OCI-LY7 (cell line): ENCODE results near the gene COL18A1. TPM values are rescaled to one million over a fixed set of nuclear protein-coding genes. Genes with fewer than 3 reads are reported as not detected.

ENCODE experiments used
- BruUV-seq: library from RNA; stranded (reverse); fragments of 400-500 nt; replicated peaks from 2 replicates; lab custom pipeline; 2021; lab: Mats Ljungman, UMichigan
- CTCF ChIA-PET: fragments of 300-600 bp; sonication (Branson Sonifier 250); formaldehyde crosslinking; loops from one replicate; lab custom pipeline; 2022; ENCODE audit warnings: antibody characterized with exemption; ENCODE audit not compliant: unreplicated experiment; lab: Charles Lee
- POLR2A ChIA-PET: fragments of 300-600 bp; sonication (Branson Sonifier 250); formaldehyde crosslinking; loops from one replicate; lab custom pipeline; 2022; ENCODE audit warnings: antibody characterized with exemption; lab: Charles Lee
- DNase-seq: peaks from one replicate; pipeline ENCODE4 v3.0.0-alpha.2; 2015; ENCODE audit warnings: low spot score
- H2AFZ ChIP-seq: fragments of 200-600 bp; sonication (generic), shearing (Covaris generic); 2 replicates; pipeline ENCODE4 v1.6.1; 2014; ENCODE audit warnings: mild to moderate bottlenecking, antibody characterized with exemption, low read length, moderate library complexity
- H3K27ac ChIP-seq: fragments of 200-600 bp; sonication (generic); 2 replicates; pipeline ENCODE4 v1.5.1; 2014; ENCODE audit warnings: mixed run types, low read depth, mild to moderate bottlenecking, moderate library complexity, low read length, inconsistent platforms; ENCODE audit not compliant: poor library complexity, severe bottlenecking
- H3K36me3 ChIP-seq: fragments of 200-600 bp; sonication (generic); 2 replicates; pipeline ENCODE4 v1.6.1; 2014; ENCODE audit warnings: mild to moderate bottlenecking, antibody characterized with exemption, low read length, moderate library complexity, mixed read lengths; ENCODE audit not compliant: insufficient read depth
- H3K4me1 ChIP-seq: fragments of 200-600 bp; sonication (generic); 2 replicates; pipeline ENCODE4 v1.5.1; 2014; ENCODE audit warnings: mild to moderate bottlenecking, low read length; ENCODE audit not compliant: insufficient read depth, poor library complexity, severe bottlenecking
- H3K4me2 ChIP-seq: fragments of 200-600 bp; sonication (generic); 2 replicates; pipeline ENCODE4 v1.6.1; 2014; ENCODE audit warnings: mild to moderate bottlenecking, low read length
- H3K4me3 ChIP-seq: fragments of 200-600 bp; sonication (generic); 2 replicates; pipeline ENCODE4 v1.5.1; 2014; ENCODE audit warnings: mild to moderate bottlenecking, low read depth, low read length; ENCODE audit not compliant: poor library complexity, severe bottlenecking
- H3K79me2 ChIP-seq: fragments of 200-600 bp; sonication (generic); 2 replicates; pipeline ENCODE4 v1.6.1; 2016; ENCODE audit warnings: low read depth, mild to moderate bottlenecking, low read length, moderate library complexity, mixed read lengths; ENCODE audit not compliant: insufficient read depth
- H3K9me2 ChIP-seq: fragments of 200-600 bp; sonication (generic); 2 replicates; pipeline ENCODE4 v1.6.1; 2016; ENCODE audit warnings: mild to moderate bottlenecking, low read length, mixed read lengths; ENCODE audit not compliant: insufficient read depth
- H3K9me3 ChIP-seq: fragments of 200-600 bp; sonication (generic); 2 replicates; pipeline ENCODE4 v1.6.1; 2014; ENCODE audit warnings: mild to moderate bottlenecking, mixed run types, low read length, mixed read lengths
- H4K20me1 ChIP-seq: fragments of 200-600 bp; sonication (generic); 2 replicates; pipeline ENCODE4 v1.6.1; 2014; ENCODE audit warnings: mild to moderate bottlenecking, antibody characterized with exemption, low read length, moderate library complexity, mixed read lengths; ENCODE audit not compliant: insufficient read depth
- EZH2phosphoT487 ChIP-seq: fragments of 200-600 bp; sonication (generic); IDR thresholded peaks from 2 replicates; pipeline ENCODE4 v1.6.1; 2018; ENCODE audit warnings: low read depth, borderline replicate concordance, mild to moderate bottlenecking, mixed run types, antibody characterized with exemption, low read length, moderate library complexity, mixed read lengths
- intact Hi-C: fragments of 100-400 bp; cut with micrococcal nuclease; formaldehyde crosslinking; loops from one replicate; pipeline ENCODE4 v1.10.0; 2022; ENCODE audit not compliant: unreplicated experiment
- total RNA-seq, 2 experiments: library from RNA; depleted of rRNA in 1 of 2; stranded (reverse); fragments of >200 nt in 1 of 2; shearing (Covaris generic) in 1 of 2; gene quantifications; 2 replicates each; pipeline ENCODE4 v1.2.3, GENCODE V29; 2014 to 2022
- TF ChIP-seq, protein P1 (sequence below): fragments of 200-600 bp; sonication (generic); conservative IDR thresholded peaks from 2 replicates; pipeline ENCODE4 v1.5.1; 2014; ENCODE audit warnings: mild to moderate bottlenecking, antibody characterized with exemption, low read length, moderate library complexity, mixed read lengths

The COL18A1 gene
- total RNA-seq, 2 experiments from 2014 or later: 0.23 to 7.4 TPM

DNA sequence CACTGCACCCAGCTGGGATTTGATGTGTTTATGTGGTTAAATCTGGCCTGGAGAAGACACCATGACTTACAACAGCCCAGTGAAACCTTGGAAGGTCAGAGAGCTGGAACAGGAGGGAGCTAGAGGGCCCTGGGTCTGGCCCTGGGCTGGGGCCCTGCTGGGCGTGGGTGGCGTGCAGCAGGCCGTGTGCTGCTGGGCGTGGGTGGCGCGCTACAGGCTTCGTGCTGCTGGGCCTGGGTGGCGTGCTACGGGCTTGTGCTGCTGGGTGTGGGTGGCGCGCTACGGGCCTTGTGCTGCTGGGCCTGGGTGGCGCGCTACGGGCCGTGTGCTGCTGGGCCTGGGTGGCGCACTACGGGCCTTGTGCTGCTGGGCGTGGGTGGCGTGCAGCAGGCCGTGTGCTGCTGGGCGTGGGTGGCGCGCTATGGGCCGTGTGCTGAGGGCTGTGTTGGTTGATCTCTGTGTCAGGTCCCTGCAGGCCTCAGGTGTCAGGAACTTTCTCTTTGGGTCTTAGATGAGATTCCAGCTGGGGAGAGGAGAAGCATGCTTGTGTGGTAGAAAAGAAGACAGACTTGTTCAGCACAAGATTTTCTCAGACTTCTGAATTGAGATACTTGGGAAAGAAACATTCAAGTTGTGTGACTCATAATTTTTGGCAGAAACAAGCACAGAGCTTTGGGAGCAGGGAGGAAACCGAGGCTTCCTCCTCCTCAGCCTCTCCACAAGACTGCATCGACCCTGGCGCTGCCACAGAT, 66.0 kb downstream of the COL18A1 start:
- no peak for DNase-seq
- H3K9me2 ChIP-seq: no peaks in the 10 kb centered on the region
- H3K79me2 ChIP-seq: no peaks in the 10 kb centered on the region
- ChIA-PET POLR2A (no interaction called here), CTCF (no interaction called here)
- H4K20me1 ChIP-seq: no peaks in the 10 kb centered on the region
- H3K27ac ChIP-seq: no peak overlapping the region
- TF ChIP-seq, protein P1, sequence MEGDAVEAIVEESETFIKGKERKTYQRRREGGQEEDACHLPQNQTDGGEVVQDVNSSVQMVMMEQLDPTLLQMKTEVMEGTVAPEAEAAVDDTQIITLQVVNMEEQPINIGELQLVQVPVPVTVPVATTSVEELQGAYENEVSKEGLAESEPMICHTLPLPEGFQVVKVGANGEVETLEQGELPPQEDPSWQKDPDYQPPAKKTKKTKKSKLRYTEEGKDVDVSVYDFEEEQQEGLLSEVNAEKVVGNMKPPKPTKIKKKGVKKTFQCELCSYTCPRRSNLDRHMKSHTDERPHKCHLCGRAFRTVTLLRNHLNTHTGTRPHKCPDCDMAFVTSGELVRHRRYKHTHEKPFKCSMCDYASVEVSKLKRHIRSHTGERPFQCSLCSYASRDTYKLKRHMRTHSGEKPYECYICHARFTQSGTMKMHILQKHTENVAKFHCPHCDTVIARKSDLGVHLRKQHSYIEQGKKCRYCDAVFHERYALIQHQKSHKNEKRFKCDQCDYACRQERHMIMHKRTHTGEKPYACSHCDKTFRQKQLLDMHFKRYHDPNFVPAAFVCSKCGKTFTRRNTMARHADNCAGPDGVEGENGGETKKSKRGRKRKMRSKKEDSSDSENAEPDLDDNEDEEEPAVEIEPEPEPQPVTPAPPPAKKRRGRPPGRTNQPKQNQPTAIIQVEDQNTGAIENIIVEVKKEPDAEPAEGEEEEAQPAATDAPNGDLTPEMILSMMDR: no peak
- TF ChIP-seq EZH2phosphoT487: no peak
- H3K9me3 ChIP-seq: no peaks in the 10 kb centered on the region
- no TSS peak for BruUV-seq
- no peaks in the 10 kb centered on the region for H3K36me3 ChIP-seq
- no peak overlapping the region for H3K4me2 ChIP-seq
- no peak overlapping the region for H2AFZ ChIP-seq
- intact Hi-C loops: no loop called here
- no peak overlapping the region for H3K4me3 ChIP-seq
- no peaks in the 10 kb centered on the region for H3K4me1 ChIP-seq

DNA sequence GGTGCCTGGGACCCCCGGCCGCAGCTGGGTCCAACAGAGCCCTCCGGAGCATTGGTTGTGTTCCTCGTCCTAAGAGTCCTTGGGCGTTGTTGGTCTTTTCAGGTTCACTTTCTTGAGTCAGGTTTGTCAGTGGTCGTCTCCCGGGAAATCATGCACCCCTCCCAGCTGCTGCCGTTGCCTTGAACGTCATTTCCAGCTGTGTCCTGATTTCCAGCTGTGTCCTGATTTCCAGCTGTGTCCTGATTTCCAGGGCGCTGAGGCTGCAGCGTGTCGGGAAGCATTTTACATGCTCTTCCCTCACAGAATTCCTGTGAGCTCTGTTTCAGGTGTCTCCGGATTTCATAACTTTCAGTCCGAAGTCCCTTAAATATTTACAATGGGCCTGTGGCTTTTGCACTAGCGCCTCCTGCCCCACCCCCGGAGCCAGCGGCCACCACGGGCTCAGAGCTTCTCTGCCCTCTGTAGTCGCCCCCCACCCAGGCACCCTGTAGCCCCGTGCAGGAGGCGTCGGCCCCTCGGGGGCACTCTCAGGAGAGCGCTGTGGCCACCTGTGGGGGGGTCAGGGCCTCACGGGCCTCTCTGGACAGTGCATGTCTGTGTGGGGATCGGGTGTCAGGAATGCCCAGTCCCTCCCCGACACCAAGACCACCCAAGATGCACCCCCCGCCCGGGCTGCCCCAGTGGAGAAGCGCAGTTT, 66.7 kb downstream of the COL18A1 start:
- no peaks in the 10 kb centered on the region for H3K36me3 ChIP-seq
- no peak overlapping the region for H2AFZ ChIP-seq
- no peak overlapping the region for H3K27ac ChIP-seq
- no peak overlapping the region for H3K4me3 ChIP-seq
- no peaks in the 10 kb centered on the region for H3K79me2 ChIP-seq
- DNase-seq: no peak
- H3K4me2 ChIP-seq: no peak overlapping the region
- no peaks in the 10 kb centered on the region for H3K9me2 ChIP-seq
- intact Hi-C loops: no loop called here
- TF ChIP-seq, protein P1: no peak
- no peak for TF ChIP-seq EZH2phosphoT487
- no TSS peak for BruUV-seq
- no peaks in the 10 kb centered on the region for H3K4me1 ChIP-seq
- H3K9me3 ChIP-seq: no peaks in the 10 kb centered on the region
- ChIA-PET CTCF (no interaction called here), POLR2A (no interaction called here)
- H4K20me1 ChIP-seq: no peaks in the 10 kb centered on the region
